Fibroblast of skin of left quadriceps (primary cell): ENCODE measurements around the gene SRSF5.
"Not testable (repeated sequence)": the region's sequence is repeated elsewhere in the genome, so short reads cannot be mapped to it uniquely, and the experiment has no call there.

ENCODE experiments used
- DNase-seq, 2 experiments: peaks; one replicate each; pipeline ENCODE4 v3.0.0-alpha.2; 2013; ENCODE audit warnings: low read depth in 2 of 2

The SRSF5 gene

GRCh38 chr14:69808919-69809808, 42.2 kb downstream of the SRSF5 start:
- DNase-seq: no peak

DNA sequence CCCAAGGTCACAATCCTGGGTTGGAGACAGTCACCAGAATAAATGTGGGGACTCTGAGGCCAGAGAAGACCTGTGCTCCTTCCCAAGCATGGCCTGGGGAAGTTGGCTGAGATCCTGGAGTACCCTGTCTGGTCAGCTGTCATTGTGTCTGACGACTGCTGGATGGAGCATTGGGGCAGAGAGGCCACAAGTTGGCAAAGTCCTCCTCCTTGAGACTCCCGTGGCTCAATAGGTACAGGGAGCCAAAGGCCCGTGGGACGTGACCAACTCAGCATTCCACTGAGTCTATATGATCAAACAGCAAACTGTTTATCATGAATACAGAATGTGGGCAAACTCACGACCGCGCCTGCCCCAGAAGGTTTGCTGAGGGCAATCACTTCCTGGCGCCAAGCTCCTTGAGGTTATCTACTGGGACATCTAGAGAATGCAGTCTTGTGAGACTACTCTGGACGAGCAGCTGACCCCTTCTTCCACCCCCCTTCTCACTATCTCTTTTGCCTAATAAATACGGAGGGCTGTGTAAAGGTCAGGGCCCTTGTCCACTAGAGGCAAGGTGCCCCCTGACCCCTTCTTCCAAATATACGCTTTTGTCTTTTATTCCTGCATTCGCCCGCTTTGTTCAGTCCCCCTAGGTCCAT, 44.4 kb downstream of the SRSF5 start:
- DNase-seq: no peak

DNA sequence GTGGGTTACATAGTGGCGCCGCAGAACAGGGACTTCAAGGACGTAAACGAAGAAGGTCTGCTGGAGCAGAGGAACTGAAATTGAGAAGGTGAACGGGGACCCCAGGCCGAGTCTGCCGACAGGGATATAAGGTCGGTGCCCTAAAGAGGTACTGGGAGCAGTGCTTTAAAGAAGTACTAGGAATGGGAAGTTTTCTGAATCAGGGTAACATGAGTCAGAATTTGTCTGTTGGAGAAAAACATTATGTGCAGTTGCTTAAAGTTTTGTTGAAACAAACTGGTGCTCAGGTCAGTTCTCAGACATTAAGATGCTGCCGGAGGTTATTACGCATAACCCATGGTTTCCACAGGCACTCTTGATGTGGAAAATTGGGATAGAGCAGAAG, 44.9 kb downstream of the SRSF5 start:
- no peak for DNase-seq

GRCh38 chr14:69812711-69813110, 45.8 kb downstream of the SRSF5 start:
- no peak for DNase-seq

- DNase-seq: not testable (repeated sequence)
Observed at GRCh38 chr14:69813346-69813745, 46.4 kb downstream of the SRSF5 start.

DNA sequence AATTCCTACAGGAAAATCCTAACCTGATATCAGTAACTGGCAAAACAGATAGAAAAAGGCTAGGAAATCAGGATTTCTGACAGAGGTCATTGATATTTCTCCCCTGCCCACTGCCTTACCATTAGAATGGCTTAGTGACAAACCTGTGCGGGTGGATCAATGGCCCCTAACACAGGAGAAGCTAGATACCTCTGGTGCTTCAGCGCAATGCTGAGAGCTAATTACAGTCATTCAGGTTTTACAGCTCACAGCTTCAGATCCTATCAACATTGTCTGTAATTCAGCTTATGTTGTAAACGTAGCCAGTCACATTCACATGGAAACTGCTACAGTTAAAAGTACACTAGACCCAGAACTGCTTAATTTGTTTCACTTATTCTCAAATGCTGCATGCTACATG, 47.5 kb downstream of the SRSF5 start:
- DNase-seq: no peak

- DNase-seq: no peak
Observed at GRCh38 chr14:69815556-69815955, 48.6 kb downstream of the SRSF5 start.

DNA sequence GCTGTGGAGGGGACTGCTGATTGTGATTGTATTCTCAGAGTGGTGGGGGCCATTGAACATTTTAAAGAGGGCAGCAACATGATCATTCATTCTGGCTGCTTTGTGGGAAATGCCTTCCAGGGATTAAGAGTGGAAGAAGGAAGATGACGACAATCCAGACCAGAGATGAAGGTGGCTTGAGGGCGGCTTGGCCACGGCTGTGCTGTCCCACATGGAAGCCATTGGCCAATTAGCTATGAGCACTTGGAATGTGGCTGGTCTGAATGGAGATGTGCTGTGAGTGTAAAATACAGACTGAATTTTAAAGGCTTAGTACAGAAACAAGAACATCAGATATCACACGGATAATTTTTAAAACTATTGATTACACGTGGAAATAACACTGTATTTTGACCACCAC, 49.3 kb downstream of the SRSF5 start:
- no peak for DNase-seq

GRCh38 chr14:69818758-69819191, 51.8 kb downstream of the SRSF5 start:
- DNase-seq: peak; percentile 20 to 27

DNA sequence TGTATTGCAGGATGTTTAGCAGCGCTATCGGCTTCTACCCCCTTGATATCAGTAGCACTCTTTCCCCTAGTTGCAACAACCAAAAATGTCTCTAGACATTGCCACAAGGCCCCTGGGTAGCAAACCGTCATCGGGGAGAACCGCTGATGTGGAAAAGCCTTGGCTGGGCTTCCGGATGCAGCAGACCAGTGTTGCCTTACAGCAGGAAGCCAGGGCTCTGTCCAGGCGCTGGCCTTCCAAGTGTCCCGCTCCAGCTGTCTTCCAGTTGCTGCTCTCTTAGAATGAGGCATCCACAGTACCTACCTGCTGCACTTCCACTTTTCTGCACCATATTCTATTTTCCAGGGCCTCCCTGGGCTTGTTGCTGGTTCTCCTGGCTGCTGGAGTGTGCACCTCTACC, 52.7 kb downstream of the SRSF5 start:
- DNase-seq: no peak

DNA sequence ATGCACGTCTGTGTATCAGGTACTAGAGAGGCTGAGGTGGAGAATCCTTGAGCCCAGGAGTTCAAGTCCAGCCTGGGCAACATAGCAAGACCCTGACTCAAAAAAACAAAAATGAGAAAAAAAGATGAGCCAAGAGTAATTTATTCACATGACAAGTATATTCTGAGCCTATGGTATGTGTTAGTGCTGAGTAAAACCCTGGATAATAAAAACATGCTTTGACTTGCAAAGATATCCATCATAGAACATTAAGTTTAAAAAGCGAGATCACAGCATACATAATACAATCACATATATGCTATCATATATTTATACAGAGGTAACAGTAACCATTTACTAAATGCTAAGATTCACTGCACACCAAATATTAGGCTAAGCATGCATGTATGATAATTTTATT, 54.0 kb downstream of the SRSF5 start:
- no peak for DNase-seq
